IMR-90 (cell line): ENCODE results near the gene EXOC4. TPM values are rescaled to one million over a fixed set of nuclear protein-coding genes. Genes with fewer than 3 reads are reported as not detected.

ENCODE experiments used
- ATAC-seq: fragments of 200-7000 bp; cut with Tn5 transposase; 2 replicates; pipeline ENCODE4 v1.9.1; 2020; ENCODE audit warnings: low read depth, mild to moderate bottlenecking, moderate library complexity
- BruUV-seq: library from RNA; stranded (reverse); fragments of 400-500 nt; replicated peaks from 2 replicates; lab custom pipeline; 2021; lab: Mats Ljungman, UMichigan
- CTCF ChIA-PET: fragments of 300-600 bp; formaldehyde crosslinking; extraction: SDS; loops from one replicate; lab custom pipeline; 2021; ENCODE audit warnings: antibody characterized with exemption; lab: Yijun Ruan, JAX
- POLR2A ChIA-PET: fragments of 300-600 bp; sonication (Branson Sonifier 250); formaldehyde crosslinking; loops from one replicate; lab custom pipeline; 2022; ENCODE audit warnings: antibody characterized with exemption; ENCODE audit not compliant: unreplicated experiment; lab: Charles Lee
- DNase-seq: peaks from one replicate; pipeline ENCODE4 v3.0.0; 2013
- H2AFZ ChIP-seq: replicated peaks from 2 replicates; pipeline ENCODE3; 2013; ENCODE audit warnings: low read length, mild to moderate bottlenecking; ENCODE audit not compliant: poor library complexity
- H2AK5ac ChIP-seq: 2 replicates; pipeline ENCODE4 v1.6.1; 2013; ENCODE audit warnings: low read depth, low read length, inconsistent platforms
- H2AK9ac ChIP-seq: replicated peaks from 2 replicates; pipeline ENCODE3; 2013; ENCODE audit warnings: mild to moderate bottlenecking, low read depth, low read length, moderate library complexity; ENCODE audit not compliant: poor library complexity
- H2BK120ac ChIP-seq: 2 replicates; pipeline ENCODE4 v1.6.1; 2013; ENCODE audit warnings: low read depth, low read length, inconsistent platforms
- H2BK15ac ChIP-seq: 3 replicates; pipeline ENCODE4 v1.6.1; 2013; ENCODE audit warnings: low read depth, low read length, inconsistent platforms
- H2BK20ac ChIP-seq: 2 replicates; pipeline ENCODE4 v1.6.1; 2013; ENCODE audit warnings: low read depth, mild to moderate bottlenecking, inconsistent platforms, low read length, moderate library complexity
- H2BK5ac ChIP-seq: 2 replicates; pipeline ENCODE4 v1.6.1; 2013; ENCODE audit warnings: mild to moderate bottlenecking, low read depth, low read length, inconsistent platforms; ENCODE audit not compliant: poor library complexity, severe bottlenecking
- H3K14ac ChIP-seq: replicated peaks from 2 replicates; pipeline ENCODE4 v1.6.1; 2013; ENCODE audit warnings: low read depth, low read length, inconsistent platforms
- H3K18ac ChIP-seq: 2 replicates; pipeline ENCODE4 v1.6.1; 2013; ENCODE audit warnings: low read depth, low read length, control low read depth
- H3K23ac ChIP-seq: 2 replicates; pipeline ENCODE4 v1.6.1; 2013; ENCODE audit warnings: low read depth, low read length, inconsistent platforms
- H3K27ac ChIP-seq: 2 replicates; pipeline ENCODE4 v1.5.1; 2013; ENCODE audit warnings: mild to moderate bottlenecking, control low read depth, low read length; ENCODE audit not compliant: insufficient read depth
- H3K27me3 ChIP-seq: 2 replicates; pipeline ENCODE4 v1.6.1; 2013; ENCODE audit warnings: low read length; ENCODE audit not compliant: control insufficient read depth, insufficient read depth
- H3K36me3 ChIP-seq: 2 replicates; pipeline ENCODE4 v1.6.1; 2013; ENCODE audit warnings: low read length, mixed read lengths; ENCODE audit not compliant: control insufficient read depth, insufficient read depth
- H3K4ac ChIP-seq: 2 replicates; pipeline ENCODE4 v1.6.1; 2013; ENCODE audit warnings: low read depth, low read length, inconsistent platforms
- H3K4me1 ChIP-seq: 2 replicates; pipeline ENCODE4 v1.6.1; 2013; ENCODE audit warnings: low read length, mixed read lengths; ENCODE audit not compliant: control insufficient read depth, insufficient read depth
- H3K4me2 ChIP-seq: 2 replicates; pipeline ENCODE4 v1.6.1; 2013; ENCODE audit warnings: low read depth, mild to moderate bottlenecking, control low read depth, low read length, moderate library complexity
- H3K4me3 ChIP-seq: 2 replicates; pipeline ENCODE4 v1.5.1; 2013; ENCODE audit warnings: low read depth, mild to moderate bottlenecking, control low read depth, low read length, moderate library complexity; ENCODE audit not compliant: insufficient read depth
- H3K56ac ChIP-seq: 2 replicates; pipeline ENCODE4 v1.6.1; 2013; ENCODE audit warnings: low read length, inconsistent platforms; ENCODE audit not compliant: insufficient read depth; ENCODE audit errors: extremely low read depth
- H3K79me1 ChIP-seq, 2 experiments: 2 replicates each; pipeline ENCODE4 v1.6.1; 2013; ENCODE audit warnings: low read length in 2 of 2, inconsistent platforms in 1 of 2, low read depth in 1 of 2
- H3K9ac ChIP-seq: 2 replicates; pipeline ENCODE4 v1.6.1; 2013; ENCODE audit warnings: low read depth, low read length, control low read depth
- H3K9me1 ChIP-seq: 2 replicates; pipeline ENCODE4 v1.6.1; 2013; ENCODE audit warnings: low read length, inconsistent platforms; ENCODE audit not compliant: insufficient read depth
- H3K9me3 ChIP-seq: 2 replicates; pipeline ENCODE4 v1.6.1; 2013; ENCODE audit warnings: low read length; ENCODE audit not compliant: control insufficient read depth, insufficient read depth
- H4K20me1 ChIP-seq: 2 replicates; pipeline ENCODE4 v1.6.1; 2013; ENCODE audit warnings: low read length, inconsistent platforms; ENCODE audit not compliant: insufficient read depth
- H4K5ac ChIP-seq: 2 replicates; pipeline ENCODE4 v1.6.1; 2013; ENCODE audit warnings: mild to moderate bottlenecking, low read depth, low read length, control low read depth
- H4K8ac ChIP-seq, 2 experiments: 2 replicates each; pipeline ENCODE4 v1.6.1; 2013; ENCODE audit warnings: low read depth in 2 of 2, low read length in 2 of 2, control low read depth in 1 of 2, inconsistent platforms in 1 of 2
- H4K91ac ChIP-seq: 2 replicates; pipeline ENCODE4 v1.6.1; 2013; ENCODE audit warnings: low read depth, low read length, inconsistent platforms; ENCODE audit not compliant: insufficient read depth
- CHD1 ChIP-seq: IDR thresholded peaks from 2 replicates; pipeline ENCODE4 v1.6.1; 2012; ENCODE audit warnings: low read depth, low read length, improper control_type of control experiment
- CTCF ChIP-seq: conservative IDR thresholded peaks from 2 replicates; pipeline ENCODE4 v1.5.1; 2012; ENCODE audit warnings: mild to moderate bottlenecking, low read depth, low read length, improper control_type of control experiment
- FOS ChIP-seq: fragments of 150-350 bp; IDR thresholded peaks from 2 replicates; pipeline ENCODE4 v1.6.1; 2016; ENCODE audit warnings: low read depth, low read length
- NFE2L2 ChIP-seq: fragments of 150-350 bp; IDR thresholded peaks from 2 replicates; pipeline ENCODE4 v1.6.1; 2016; ENCODE audit warnings: low read depth, mild to moderate bottlenecking, low read length
- POLR2A ChIP-seq: IDR thresholded peaks from 2 replicates; pipeline ENCODE4 v1.6.1; 2012; ENCODE audit warnings: mild to moderate bottlenecking, low read depth, low read length
- SMC3 ChIP-seq: fragments of 150-350 bp; IDR thresholded peaks from 2 replicates; pipeline ENCODE4 v1.6.1; 2016; ENCODE audit warnings: low read depth, mild to moderate bottlenecking, antibody characterized with exemption, low read length, moderate library complexity
- WGBS, 2 experiments: methylation state at CpG; one replicate each; pipeline versions ENCODE4 v1.1.5 to v1.1.7; 2013; ENCODE audit warnings: missing lambda C conversion rate in 2 of 2; ENCODE audit not compliant: insufficient read length in 1 of 2; ENCODE audit errors: extremely low coverage in 2 of 2; 5-methylcytosine and 5-hydroxymethylcytosine counted together
- dilution Hi-C: fragments of 300-500 bp; cut with HindIII; formaldehyde crosslinking; loops from one replicate; pipeline ENCODE4 v1.14.3; 2018; ENCODE audit warnings: low sequenced_read_pairs; ENCODE audit not compliant: unreplicated experiment
- in situ Hi-C: fragments of 300-500 bp; cut with MboI; formaldehyde crosslinking; loops from 3 replicates; pipeline ENCODE4 v1.14.3; 2019; ENCODE audit warnings: low sequenced_read_pairs, inconsistent platforms, mixed read lengths
- intact Hi-C: fragments of 100-400 bp; cut with micrococcal nuclease; formaldehyde crosslinking; loops from 2 replicates; pipeline ENCODE4 v1.10.0; 2022
- polyA plus RNA-seq, 3 experiments: library from polyadenylated mRNA; depleted of rRNA; stranded (reverse); fragments of >200 nt; gene quantifications; 2 replicates each; pipeline ENCODE4 v1.2.3, GENCODE V29; 2012; ENCODE audit warnings: low replicate concordance in 1 of 3
- total RNA-seq: library from RNA; depleted of rRNA; stranded (reverse); fragments of >200 nt; gene quantifications from 2 replicates; pipeline ENCODE4 v1.2.3, GENCODE V29; 2012

EXOC4 gene
- total and polyA plus RNA-seq, 2 of the 4 experiments (the other 2 are of a cell fraction) = 25.4 to 94.6 TPM

GRCh38 chr7:133556553-133556952 lies 303.7 kb downstream of the EXOC4 start:
- WGBS, 2 experiments = no CpG with 5 or more reads among the region's 6 CpGs
- POLR2A ChIA-PET = no interaction called here

More at GRCh38 chr7:133556553-133556952, 303.7 kb downstream of the EXOC4 start:
- H3K4ac ChIP-seq = no peak overlapping the region
- H2AK9ac ChIP-seq = no peak overlapping the region
- no peak overlapping the region for H2BK15ac ChIP-seq
- intact Hi-C loops = no loop called here
- no TSS peak for BruUV-seq
- in situ Hi-C loops = no loop called here
- H3K14ac ChIP-seq = no peak overlapping the region
- peaks cover under 1% of the 10 kb centered on the region; the same call in 1 of the 2 replicates for H3K4me1 ChIP-seq
- TF ChIP-seq CTCF (no peak), POLR2A (no peak), SMC3 (no peak), CHD1 (no peak), FOS (no peak), NFE2L2 (no peak)
- H4K8ac ChIP-seq = no peak overlapping the region
- CTCF ChIA-PET = no interaction called here
- no peak overlapping the region for H3K4me2 ChIP-seq
- H4K20me1 ChIP-seq = no peaks in the 10 kb centered on the region
- H2BK20ac ChIP-seq = no peak overlapping the region
- H3K79me1 ChIP-seq = peaks cover 0 to 2% of the 10 kb centered on the region in 2 experiments; a peak in 1 of 4 replicates
- no peak overlapping the region for H3K56ac ChIP-seq
- no peak overlapping the region for H3K27ac ChIP-seq
- H2AK5ac ChIP-seq = no peak overlapping the region
- DNase-seq (no peak), ATAC-seq (no peak)
- H3K9ac ChIP-seq = no peak overlapping the region
- no peaks in the 10 kb centered on the region for H3K9me3 ChIP-seq
- no peaks in the 10 kb centered on the region for H3K9me1 ChIP-seq
- no peak overlapping the region for H2BK120ac ChIP-seq
- no peak overlapping the region for H2AFZ ChIP-seq
- H2BK5ac ChIP-seq = no peak overlapping the region
- dilution Hi-C loops = no loop called here
- H3K27me3 ChIP-seq = no peaks in the 10 kb centered on the region
- H4K91ac ChIP-seq = no peak overlapping the region
- no peak overlapping the region for H4K5ac ChIP-seq
- H3K36me3 ChIP-seq = no peaks in the 10 kb centered on the region
- no peak overlapping the region for H3K4me3 ChIP-seq
- H3K18ac ChIP-seq = no peak overlapping the region
- no peak overlapping the region for H3K23ac ChIP-seq
